Prostate gland (tissue), 2 donors: ENCODE measurements around the gene BTBD9. TPM values are rescaled to one million over a fixed set of nuclear protein-coding genes. Genes with fewer than 3 reads are reported as not detected.

Source experiments
- DNase-seq: peaks from one replicate; pipeline ENCODE4 v3.0.0-alpha.2; 2019; ENCODE audit warnings: low spot score
- H3K27ac ChIP-seq, 2 donors: fragments of 200-600 bp; sonication (generic); 2 replicates each; pipeline ENCODE4 v1.5.1; 2017 to 2019
- H3K27me3 ChIP-seq: fragments of 200-600 bp; sonication (generic); replicated peaks from 2 replicates; pipeline ENCODE4 v1.5.1; 2019; ENCODE audit not compliant: insufficient read depth
- H3K36me3 ChIP-seq, 2 donors: fragments of 200-600 bp; sonication (generic); 1 replicate in 1 of 2; 2 replicates in 1 of 2; pipeline versions ENCODE4 v1.5.1 to v1.8.1; 2017 to 2019
- H3K4me1 ChIP-seq: fragments of 200-600 bp; sonication (generic); replicated peaks from 2 replicates; pipeline ENCODE4 v1.5.1; 2019
- H3K4me3 ChIP-seq, 2 donors: fragments of 200-600 bp; sonication (generic); 2 replicates each; pipeline ENCODE4 v1.5.1; 2017 to 2019
- H3K9me3 ChIP-seq: fragments of 200-600 bp; sonication (generic); 2 replicates; pipeline ENCODE4 v1.5.1; 2017
- CTCF ChIP-seq, 4 experiments: fragments of 200-600 bp in 2 of 4; fragments of 450-650 bp in 2 of 4; sonication (generic) in 2 of 4; IDR thresholded peaks; 1 replicate in 3 of 4; 2 replicates in 1 of 4; pipeline ENCODE4 v1.5.1; 2016 to 2019; ENCODE audit warnings: antibody characterized with exemption in 4 of 4, mild to moderate bottlenecking in 2 of 4, moderate library complexity in 2 of 4
- POLR2A ChIP-seq: fragments of 450-650 bp; IDR thresholded peaks from one replicate; pipeline ENCODE4 v1.6.1; 2016; ENCODE audit warnings: antibody characterized with exemption, mild to moderate bottlenecking
- POLR2AphosphoS5 ChIP-seq: sonication (generic); formaldehyde crosslinking; IDR thresholded peaks from one replicate; pipeline ENCODE4 v1.6.1; 2017; ENCODE audit warnings: antibody characterized with exemption
- WGBS: methylation state at CpG from one replicate; pipeline ENCODE4 v1.1.5; 2018; 5-methylcytosine and 5-hydroxymethylcytosine counted together
- intact Hi-C: fragments of 100-400 bp; cut with DNase I; formaldehyde crosslinking; loops from one replicate; pipeline ENCODE4 v1.14.2; 2022
- total RNA-seq, 2 donors: library from RNA; depleted of rRNA; stranded (reverse); fragments of >200 nt; gene quantifications; one replicate each; pipeline ENCODE4 v1.1.0, GENCODE V29; 2016

The BTBD9 gene
- total RNA-seq, 2 donors from 2014 or later, result 11.2 to 17.4 TPM

- no peak for TF ChIP-seq POLR2A
- Histone ChIP-seq H3K36me3 (no peaks in the 10 kb centered on the region), H3K9me3 (no peaks in the 10 kb centered on the region), H3K4me1 (no peaks in the 10 kb centered on the region), H3K4me3 (no peak overlapping the region), H3K27me3 (no peaks in the 10 kb centered on the region), H3K27ac (no peak overlapping the region)
- 67% methylated on average over 2 of the region's 2 CpGs for WGBS
- no peak for DNase-seq
- intact Hi-C loops, result no loop called here
Measured at GRCh38 chr6:38262609-38263008, 377.1 kb downstream of the BTBD9 start.

GRCh38 chr6:38262026-38262425 is 377.7 kb downstream of the BTBD9 start:
- Histone ChIP-seq H3K36me3 (no peaks in the 10 kb centered on the region), H3K27me3 (no peaks in the 10 kb centered on the region), H3K27ac (no peak overlapping the region), H3K9me3 (no peaks in the 10 kb centered on the region), H3K4me3 (no peak overlapping the region), H3K4me1 (no peaks in the 10 kb centered on the region)
- no peak for DNase-seq
- WGBS, result 27% methylated on average over 1 of the region's 1 CpG
- intact Hi-C loops, result no loop called here
- TF ChIP-seq CTCF (IDR thresholded peaks at IDR 0.05) (no peak), POLR2AphosphoS5 (peak; percentile 15)

- no peak for DNase-seq
- WGBS, result 44% methylated on average over 3 of the region's 3 CpGs
- intact Hi-C loops, result no loop called here
- Histone ChIP-seq H3K27ac (no peak overlapping the region), H3K9me3 (no peaks in the 10 kb centered on the region), H3K4me1 (no peaks in the 10 kb centered on the region), H3K36me3 (no peaks in the 10 kb centered on the region), H3K4me3 (no peak overlapping the region), H3K27me3 (no peaks in the 10 kb centered on the region)
- no peak for TF ChIP-seq POLR2A
- TF ChIP-seq POLR2AphosphoS5, result no peak
- TF ChIP-seq CTCF (IDR thresholded peaks at IDR 0.05), result no peak
Measured at GRCh38 chr6:38261626-38262025, 378.1 kb downstream of the BTBD9 start.

GRCh38 chr6:38259736-38260135 is 380.0 kb downstream of the BTBD9 start:
- no peak for DNase-seq
- TF ChIP-seq CTCF (IDR thresholded peaks at IDR 0.05) (no peak), POLR2A (no peak), POLR2AphosphoS5 (no peak)
- Histone ChIP-seq H3K9me3 (no peaks in the 10 kb centered on the region), H3K4me1 (no peaks in the 10 kb centered on the region), H3K36me3 (no peaks in the 10 kb centered on the region), H3K27ac (no peak overlapping the region), H3K4me3 (no peak overlapping the region), H3K27me3 (no peaks in the 10 kb centered on the region)
- intact Hi-C loops, result no loop called here
- 68% methylated on average over 2 of the region's 2 CpGs for WGBS

GRCh38 chr6:38248500-38249234 is 391.1 kb downstream of the BTBD9 start:
- H3K36me3 ChIP-seq, result no peaks in the 10 kb centered on the region
- H3K27me3 ChIP-seq, result no peaks in the 10 kb centered on the region
- intact Hi-C loops, result no loop called here
- DNase-seq, result no peak
- H3K9me3 ChIP-seq, result no peaks in the 10 kb centered on the region
- H3K4me1 ChIP-seq, result no peaks in the 10 kb centered on the region
- H3K4me3 ChIP-seq, result no peak overlapping the region
- TF ChIP-seq POLR2A, result no peak
- no peak for TF ChIP-seq CTCF (IDR thresholded peaks at IDR 0.05)
- no peak for TF ChIP-seq POLR2AphosphoS5
- no peak overlapping the region for H3K27ac ChIP-seq
- 96% methylated on average over 9 of the region's 9 CpGs for WGBS
